Aorta (tissue), 5 donors: ENCODE data around the gene C5orf46. TPM values are rescaled to one million over a fixed set of nuclear protein-coding genes. Genes with fewer than 3 reads are reported as not detected.
"Not testable (repeated sequence)": the region's sequence is repeated elsewhere in the genome, so short reads cannot be mapped to it uniquely, and the experiment has no call there.

ENCODE experiments used
- ATAC-seq: fragments of 200-7000 bp; cut with Tn5 transposase; one replicate; pipeline ENCODE4 v1.9.1; 2022; ENCODE audit warnings: moderate library complexity; ENCODE audit not compliant: low FRiP score
- DNase-seq, 2 donors: peaks; one replicate each; pipeline ENCODE4 v3.0.0-alpha.2; 2020
- H3K27ac ChIP-seq, 2 donors: one replicate each; pipeline ENCODE4 v1.5.1; 2013; ENCODE audit warnings: low read length in 2 of 2, mild to moderate bottlenecking in 2 of 2, moderate library complexity in 2 of 2, control low read depth in 1 of 2, inconsistent platforms in 1 of 2, low read depth in 1 of 2
- H3K27me3 ChIP-seq, 2 donors: one replicate each; pipeline ENCODE4 v1.6.1; 2013; ENCODE audit warnings: control low read depth in 1 of 2, low read length in 1 of 2, mild to moderate bottlenecking in 1 of 2, moderate library complexity in 1 of 2; ENCODE audit not compliant: insufficient read depth in 2 of 2, control insufficient read depth in 1 of 2
- H3K36me3 ChIP-seq, 2 donors: one replicate each; pipeline ENCODE4 v1.6.1; 2013; ENCODE audit warnings: control low read depth in 1 of 2, low read length in 1 of 2, mild to moderate bottlenecking in 1 of 2; ENCODE audit not compliant: insufficient read depth in 2 of 2, control insufficient read depth in 1 of 2
- H3K4me1 ChIP-seq, 2 donors: one replicate each; pipeline ENCODE4 v1.6.1; 2013; ENCODE audit warnings: low read length in 2 of 2, control low read depth in 1 of 2, mild to moderate bottlenecking in 1 of 2, moderate library complexity in 1 of 2; ENCODE audit not compliant: insufficient read depth in 2 of 2, control insufficient read depth in 1 of 2
- H3K4me3 ChIP-seq, 2 donors: one replicate each; pipeline ENCODE4 v1.5.1; 2013; ENCODE audit warnings: low read length in 2 of 2, control low read depth in 1 of 2, mild to moderate bottlenecking in 1 of 2
- H3K9me3 ChIP-seq: one replicate; pipeline ENCODE4 v1.6.1; 2013; ENCODE audit warnings: mild to moderate bottlenecking, low read length; ENCODE audit not compliant: control insufficient read depth
- WGBS, 2 donors: extraction: QIAGEN DNeasy Blood & Tissue Kit; methylation state at CpG; one replicate each; pipeline ENCODE4 v1.1.7; 2013; 5-methylcytosine and 5-hydroxymethylcytosine counted together
- intact Hi-C, 2 donors: fragments of 100-400 bp; cut with DNase I; formaldehyde crosslinking; loops; one replicate each; pipeline versions ENCODE4 v1.14.2 to v1.15.0; 2022
- polyA plus RNA-seq, 2 donors: library from polyadenylated mRNA; stranded (reverse); fragments of 200-250 nt; gene quantifications; one replicate each; pipeline ENCODE4 v1.2.3, GENCODE V29; 2013
- total RNA-seq, 2 donors: library from RNA; stranded (reverse); fragmentation: NEBNext Ultra II Directional; extraction: Animal tissue kit (Norgen Biotek cat#: 25700); gene quantifications; one replicate each; pipeline ENCODE4 v1.2.1, GENCODE V29; 2021
- donor health status: healthy with polysubstance abuse.
- donor health status: Bipolar disorder and iron deficiency.
- donor health status: DM: no; HTN: no; CAD: no.
- donor health status: DM: no; HTN: no; CAD: no.
- donor health status: DM: yes; HTN: yes; CAD: no.

The C5orf46 gene
- total and polyA plus RNA-seq, 4 donors, result 23.1 to 118 (median 44.5) TPM

- H3K4me1 ChIP-seq, ATAC-seq, H3K4me3 ChIP-seq, H3K27ac ChIP-seq, H3K27me3 ChIP-seq, DNase-seq, intact Hi-C loops, H3K9me3 ChIP-seq, H3K36me3 ChIP-seq: not testable (repeated sequence)
- WGBS, 2 donors, result 78 to 88% methylated on average over 5 of the region's 8 CpGs
Observed at GRCh38 chr5:147874118-147874875, 32.0 kb downstream of the C5orf46 start.

GRCh38 chr5:147872744-147873435 is 33.4 kb downstream of the C5orf46 start:
- H3K27me3 ChIP-seq, DNase-seq, H3K27ac ChIP-seq, H3K36me3 ChIP-seq, H3K9me3 ChIP-seq, ATAC-seq, H3K4me1 ChIP-seq, H3K4me3 ChIP-seq, intact Hi-C loops: not testable (repeated sequence)
- WGBS, 2 donors, result 88 to 92% methylated on average over 16 of the region's 16 CpGs

GRCh38 chr5:147871980-147872549 is 34.3 kb downstream of the C5orf46 start:
- H3K36me3 ChIP-seq, H3K27ac ChIP-seq, DNase-seq, ATAC-seq, H3K4me3 ChIP-seq, H3K27me3 ChIP-seq, H3K9me3 ChIP-seq, intact Hi-C loops, H3K4me1 ChIP-seq: not testable (repeated sequence)
- 94 to 97% methylated on average over 18 of the region's 18 CpGs for WGBS, 2 donors

- H3K4me1 ChIP-seq, H3K27me3 ChIP-seq, DNase-seq, ATAC-seq, intact Hi-C loops, H3K9me3 ChIP-seq, H3K27ac ChIP-seq, H3K36me3 ChIP-seq, H3K4me3 ChIP-seq: not testable (repeated sequence)
- WGBS, 2 donors, result 64 to 81% methylated on average over 3 to 6 of the region's 6 CpGs
Observed at GRCh38 chr5:147869892-147870291, 36.4 kb downstream of the C5orf46 start.

- Histone ChIP-seq H3K36me3 (no peaks in the 10 kb centered on the region), H3K9me3 (no peaks in the 10 kb centered on the region), H3K4me3 (no peak overlapping the region), H3K27me3 (no peaks in the 10 kb centered on the region), H3K27ac (no peak overlapping the region), H3K4me1 (no peaks in the 10 kb centered on the region)
- ATAC-seq (no peak), DNase-seq (no peak)
- 56 to 60% methylated on average over 4 of the region's 4 CpGs for WGBS, 2 donors
- intact Hi-C loops, result no loop called here
Observed at GRCh38 chr5:147869112-147869511, 37.2 kb downstream of the C5orf46 start.

- 57 to 58% methylated on average over 3 of the region's 3 CpGs for WGBS, 2 donors
Observed at GRCh38 chr5:147863454-147864158, 42.7 kb downstream of the C5orf46 start.

GRCh38 chr5:147860641-147861025 is 45.7 kb downstream of the C5orf46 start:
- no peak for DNase-seq
- no peaks in the 10 kb centered on the region for H3K4me1 ChIP-seq
- 95 to 97% methylated on average over 1 of the region's 1 CpG for WGBS, 2 donors
- intact Hi-C loops, result no loop called here
- no peaks in the 10 kb centered on the region for H3K36me3 ChIP-seq
- no peaks in the 10 kb centered on the region for H3K27me3 ChIP-seq
- H3K27ac ChIP-seq, result no peak overlapping the region
- no peak overlapping the region for H3K4me3 ChIP-seq
- no peaks in the 10 kb centered on the region for H3K9me3 ChIP-seq
- ATAC-seq, result no peak

More at GRCh38 chr5:147863454-147864158, 42.7 kb downstream of the C5orf46 start:
- Histone ChIP-seq H3K27me3 (no peaks in the 10 kb centered on the region), H3K27ac (no peak overlapping the region), H3K4me1 (no peaks in the 10 kb centered on the region), H3K36me3 (no peaks in the 10 kb centered on the region), H3K9me3 (no peaks in the 10 kb centered on the region), H3K4me3 (no peak overlapping the region)
- DNase-seq (no peak), ATAC-seq (no peak)
- intact Hi-C loops, result no loop called here

- ATAC-seq, result no peak
- intact Hi-C loops, result loop anchor here (5.0 to 10.0 kb wide), 2 partner anchors 255 to 262 kb away; no protein-coding TSS in a partner anchor
Observed at GRCh38 chr5:147859962-147860640, 46.2 kb downstream of the C5orf46 start.

More at GRCh38 chr5:147859962-147860640, 46.2 kb downstream of the C5orf46 start:
- Histone ChIP-seq H3K27me3 (no peaks in the 10 kb centered on the region), H3K9me3 (no peaks in the 10 kb centered on the region), H3K4me1 (no peaks in the 10 kb centered on the region), H3K36me3 (no peaks in the 10 kb centered on the region), H3K4me3 (no peak overlapping the region), H3K27ac (no peak overlapping the region)
- 95 to 96% methylated on average over 3 of the region's 3 CpGs for WGBS, 2 donors
- DNase-seq, result no peak
